Body of pancreas (tissue), 4 donors: ENCODE measurements around the gene EFCAB9. TPM values are rescaled to one million over a fixed set of nuclear protein-coding genes. Genes with fewer than 3 reads are reported as not detected.
"Not testable (repeated sequence)": the region's sequence is repeated elsewhere in the genome, so short reads cannot be mapped to it uniquely, and the experiment has no call there.

ENCODE experiments used
- ATAC-seq: fragments of 150-250 bp; one replicate; pipeline ENCODE4 v1.9.1; 2016
- DNase-seq, 4 donors: peaks; one replicate each; pipeline ENCODE4 v3.0.0-alpha.2; 2019
- H3K27ac ChIP-seq, 4 donors: fragments of 200-600 bp; sonication (generic); 1 replicate in 3 of 4; 2 replicates in 1 of 4; pipeline versions ENCODE4 v1.5.1 to v1.6.1; 2016 to 2019; ENCODE audit warnings: mild to moderate bottlenecking in 1 of 4, mixed read lengths in 1 of 4, moderate library complexity in 1 of 4
- H3K27me3 ChIP-seq, 2 donors: fragments of 200-600 bp; sonication (generic); one replicate each; pipeline ENCODE4 v1.6.0; 2016; ENCODE audit warnings: mild to moderate bottlenecking in 1 of 2
- H3K36me3 ChIP-seq, 2 donors: fragments of 200-600 bp; sonication (generic); replicated peaks in 1 of 2; 2 replicates each; pipeline ENCODE4 v1.5.1; 2016; ENCODE audit warnings: low read depth in 2 of 2; ENCODE audit not compliant: insufficient read depth in 1 of 2
- H3K4me1 ChIP-seq: fragments of 200-600 bp; sonication (generic); one replicate; pipeline ENCODE4 v1.6.0; 2016
- H3K4me3 ChIP-seq, 2 donors: fragments of 200-600 bp; sonication (generic); 1 replicate in 1 of 2; 2 replicates in 1 of 2; pipeline ENCODE4 v1.5.1; 2016 to 2019
- H3K9me3 ChIP-seq, 3 donors: fragments of 200-600 bp; sonication (generic); 1 replicate in 2 of 3; 2 replicates in 1 of 3; pipeline ENCODE4 v1.5.1; 2016
- POLR2A ChIP-seq, 3 donors: fragments of 450-650 bp; IDR thresholded peaks; one replicate each; pipeline ENCODE4 v1.6.1; 2016; ENCODE audit warnings: antibody characterized with exemption in 3 of 3, mild to moderate bottlenecking in 2 of 3
- WGBS, 2 donors: methylation state at CpG; one replicate each; pipeline ENCODE4 v1.1.5; 2017; 5-methylcytosine and 5-hydroxymethylcytosine counted together
- intact Hi-C: fragments of 100-400 bp; cut with DNase I; formaldehyde crosslinking; loops from one replicate; pipeline ENCODE4 v1.15.1; 2023
- total RNA-seq, 2 donors: library from RNA; depleted of rRNA; stranded (reverse); fragments of >200 nt; gene quantifications; one replicate each; pipeline ENCODE4 v1.1.0, GENCODE V29; 2016
- TF ChIP-seq, protein P1 (sequence below), 7 experiments: fragments of 450-650 bp in 4 of 7; fragments of 200-600 bp in 3 of 7; sonication (generic) in 3 of 7; IDR thresholded peaks; one replicate each; pipeline ENCODE4 v1.5.1; 2016 to 2019; ENCODE audit warnings: antibody characterized with exemption in 7 of 7

Gene EFCAB9
- total RNA-seq, 2 donors from 2014 or later = not detected

DNA sequence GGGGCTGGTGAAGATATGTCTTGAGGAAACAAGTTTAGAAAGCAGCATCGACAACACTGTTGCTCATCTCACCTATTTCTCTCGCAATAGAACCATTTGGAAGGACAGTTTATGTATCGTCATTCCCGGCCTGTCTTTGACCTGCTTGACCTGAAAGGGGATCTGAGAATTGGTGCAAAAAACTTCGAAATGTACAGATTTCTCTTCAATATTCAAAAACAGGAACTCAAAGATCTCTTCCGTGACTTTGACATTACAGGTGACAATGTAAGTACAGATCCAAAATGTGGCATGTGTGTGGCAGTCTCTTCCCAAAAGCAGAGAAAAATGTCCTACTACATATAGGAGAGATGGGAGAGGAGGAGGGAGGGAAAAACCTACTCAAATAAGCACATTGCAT is 6.5 kb downstream of the EFCAB9 start:
- no peak for ATAC-seq
- TF ChIP-seq POLR2A (IDR thresholded peaks at IDR 0.05) = no peak
- TF ChIP-seq, protein P1, sequence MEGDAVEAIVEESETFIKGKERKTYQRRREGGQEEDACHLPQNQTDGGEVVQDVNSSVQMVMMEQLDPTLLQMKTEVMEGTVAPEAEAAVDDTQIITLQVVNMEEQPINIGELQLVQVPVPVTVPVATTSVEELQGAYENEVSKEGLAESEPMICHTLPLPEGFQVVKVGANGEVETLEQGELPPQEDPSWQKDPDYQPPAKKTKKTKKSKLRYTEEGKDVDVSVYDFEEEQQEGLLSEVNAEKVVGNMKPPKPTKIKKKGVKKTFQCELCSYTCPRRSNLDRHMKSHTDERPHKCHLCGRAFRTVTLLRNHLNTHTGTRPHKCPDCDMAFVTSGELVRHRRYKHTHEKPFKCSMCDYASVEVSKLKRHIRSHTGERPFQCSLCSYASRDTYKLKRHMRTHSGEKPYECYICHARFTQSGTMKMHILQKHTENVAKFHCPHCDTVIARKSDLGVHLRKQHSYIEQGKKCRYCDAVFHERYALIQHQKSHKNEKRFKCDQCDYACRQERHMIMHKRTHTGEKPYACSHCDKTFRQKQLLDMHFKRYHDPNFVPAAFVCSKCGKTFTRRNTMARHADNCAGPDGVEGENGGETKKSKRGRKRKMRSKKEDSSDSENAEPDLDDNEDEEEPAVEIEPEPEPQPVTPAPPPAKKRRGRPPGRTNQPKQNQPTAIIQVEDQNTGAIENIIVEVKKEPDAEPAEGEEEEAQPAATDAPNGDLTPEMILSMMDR (IDR thresholded peaks at IDR 0.05) = no peak
- H3K9me3 ChIP-seq = no peaks in the 10 kb centered on the region

DNA sequence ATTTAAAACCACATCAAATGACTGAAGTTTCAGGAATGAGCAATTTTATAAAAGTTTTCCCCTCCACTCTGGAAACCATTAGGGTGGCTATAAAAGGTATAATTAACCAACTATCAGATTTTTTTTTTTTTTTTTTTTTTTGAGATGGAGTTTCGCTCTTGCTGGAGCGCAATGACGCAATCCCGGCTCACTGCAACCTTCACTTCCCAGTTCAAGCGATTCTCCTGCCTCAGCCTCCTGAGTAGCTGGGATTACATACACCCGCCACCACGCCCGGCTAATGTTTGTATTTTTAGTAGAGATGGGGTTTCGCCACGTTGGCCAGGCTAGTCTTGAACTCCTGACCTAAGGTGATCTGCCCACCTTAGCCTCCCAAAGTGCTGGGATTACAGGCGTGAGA is 12.0 kb downstream of the EFCAB9 start:
- intact Hi-C loops, DNase-seq, ATAC-seq: not testable (repeated sequence)

More for the DNA sequence above, 6.5 kb downstream of the EFCAB9 start:
- H3K27me3 ChIP-seq = no peaks in the 10 kb centered on the region
- no peak overlapping the region for H3K27ac ChIP-seq
- no peaks in the 10 kb centered on the region for H3K4me1 ChIP-seq
- no peak overlapping the region for H3K4me3 ChIP-seq
- 79 to 82% methylated on average over 6 of the region's 6 CpGs for WGBS, 2 donors
- DNase-seq = no peak
- no peaks in the 10 kb centered on the region for H3K36me3 ChIP-seq
- intact Hi-C loops = no loop called here

DNA sequence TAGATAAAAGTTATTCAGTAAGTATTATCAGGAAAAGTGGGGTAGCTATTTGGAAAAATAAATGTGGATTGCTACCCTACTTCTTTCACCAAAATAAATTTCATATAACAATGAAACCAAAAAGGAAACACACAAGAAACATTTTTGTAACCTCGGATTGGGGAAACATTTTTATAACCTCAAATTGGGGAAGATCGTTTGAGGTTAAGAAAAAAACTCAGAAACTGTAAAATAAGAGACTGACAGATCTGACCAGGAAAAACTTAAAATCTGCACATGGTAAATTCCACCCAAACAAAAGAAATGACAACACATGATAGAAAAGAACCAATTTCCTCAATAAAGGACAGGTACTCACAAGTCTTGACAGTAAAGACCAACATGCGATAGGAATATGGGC is 13.5 kb downstream of the EFCAB9 start:
- ATAC-seq = no peak
- WGBS, 2 donors = 64 to 65% methylated on average over 3 of the region's 3 CpGs
- Histone ChIP-seq H3K27ac (no peak overlapping the region), H3K9me3 (no peaks in the 10 kb centered on the region), H3K36me3 (no peaks in the 10 kb centered on the region), H3K4me3 (no peak overlapping the region), H3K27me3 (no peaks in the 10 kb centered on the region), H3K4me1 (no peaks in the 10 kb centered on the region)
- TF ChIP-seq, protein P1 (IDR thresholded peaks at IDR 0.05) = no peak
- no peak for TF ChIP-seq POLR2A (IDR thresholded peaks at IDR 0.05)
- intact Hi-C loops = no loop called here
- DNase-seq = no peak

More for the DNA sequence above, 12.0 kb downstream of the EFCAB9 start:
- not testable (repeated sequence) for H3K27ac ChIP-seq, H3K4me3 ChIP-seq, H3K36me3 ChIP-seq, H3K4me1 ChIP-seq, H3K27me3 ChIP-seq, H3K9me3 ChIP-seq
- WGBS, 2 donors = 88 to 97% methylated on average over 11 of the region's 11 CpGs

DNA sequence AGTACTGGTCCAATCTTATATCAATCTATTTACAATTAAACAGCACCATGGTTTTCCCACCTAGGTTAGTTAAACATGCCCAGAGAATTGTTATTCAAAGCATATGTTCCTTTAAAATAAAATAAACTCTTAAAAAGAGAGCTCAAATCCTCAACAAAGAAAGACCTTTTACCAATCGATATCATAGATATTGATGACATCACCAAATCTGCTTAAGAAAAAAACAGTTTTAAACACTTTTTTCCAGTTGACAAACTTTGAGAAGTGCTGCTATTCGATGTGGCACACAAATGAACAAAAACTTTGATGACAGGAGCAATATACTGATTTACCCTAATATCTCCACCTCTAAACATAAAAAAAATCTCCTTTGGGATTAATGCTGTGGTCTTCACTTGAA is 15.7 kb downstream of the EFCAB9 start:
- WGBS, 2 donors = 93 to 98% methylated on average over 2 of the region's 2 CpGs

DNA sequence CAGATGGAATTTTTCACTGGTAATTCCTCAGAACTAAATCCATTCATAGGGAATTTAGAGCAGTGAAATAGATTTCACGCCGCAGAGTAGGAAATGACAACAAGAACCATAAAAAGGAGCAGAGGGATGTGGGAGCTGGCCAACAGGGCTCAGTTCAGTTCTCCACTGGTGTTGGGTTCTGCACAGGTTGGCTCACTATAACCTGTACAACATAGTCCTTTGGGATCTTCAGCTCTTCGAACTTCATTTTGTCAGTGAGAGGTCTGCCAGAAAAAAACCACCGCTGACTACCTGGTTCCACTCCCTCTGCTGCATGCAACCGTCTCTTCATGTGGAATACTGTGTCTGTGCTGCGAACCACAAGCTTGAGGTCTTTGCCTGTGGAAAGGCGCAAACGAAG is 17.7 kb downstream of the EFCAB9 start:
- Histone ChIP-seq H3K27ac (no peak overlapping the region), H3K36me3 (no peaks in the 10 kb centered on the region), H3K4me1 (no peaks in the 10 kb centered on the region), H3K4me3 (no peak overlapping the region), H3K27me3 (no peaks in the 10 kb centered on the region), H3K9me3 (no peaks in the 10 kb centered on the region)
- WGBS, 2 donors = 95 to 96% methylated on average over 8 of the region's 8 CpGs
- intact Hi-C loops = no loop called here
- ATAC-seq = no peak
- no peak for TF ChIP-seq POLR2A (IDR thresholded peaks at IDR 0.05)
- TF ChIP-seq, protein P1 (IDR thresholded peaks at IDR 0.05) = no peak
- no peak for DNase-seq

More for the DNA sequence above, 15.7 kb downstream of the EFCAB9 start:
- Histone ChIP-seq H3K4me3 (no peak overlapping the region), H3K4me1 (no peaks in the 10 kb centered on the region), H3K9me3 (no peaks in the 10 kb centered on the region), H3K36me3 (no peaks in the 10 kb centered on the region), H3K27me3 (no peaks in the 10 kb centered on the region), H3K27ac (no peak overlapping the region)
- ATAC-seq (no peak), DNase-seq (no peak)
- intact Hi-C loops = no loop called here
- no peak for TF ChIP-seq POLR2A (IDR thresholded peaks at IDR 0.05)

DNA sequence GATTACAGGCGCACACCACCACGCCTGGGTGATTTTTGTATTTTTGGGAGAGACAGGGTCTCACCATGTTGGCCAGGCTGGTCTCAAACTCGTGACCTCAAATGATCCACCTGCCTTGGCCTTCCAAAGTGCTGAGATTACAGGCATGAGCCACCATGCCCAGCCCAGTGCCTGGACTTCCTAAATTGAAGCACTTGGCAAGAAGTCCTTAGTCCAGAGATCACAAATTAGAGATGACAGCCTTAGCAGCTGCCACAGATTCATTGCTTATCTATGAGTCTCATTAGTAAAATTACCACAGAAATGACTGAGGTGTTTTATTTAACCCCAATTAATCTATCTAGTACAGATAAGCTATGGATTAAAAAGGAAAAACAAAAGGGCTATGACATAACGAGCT is 19.2 kb downstream of the EFCAB9 start:
- no peaks in the 10 kb centered on the region for H3K4me1 ChIP-seq
- TF ChIP-seq, protein P1 (IDR thresholded peaks at IDR 0.05) = no peak
- no peak for TF ChIP-seq POLR2A (IDR thresholded peaks at IDR 0.05)
- ATAC-seq (no peak), DNase-seq (no peak)
- intact Hi-C loops = no loop called here
- H3K9me3 ChIP-seq = no peaks in the 10 kb centered on the region
- H3K36me3 ChIP-seq = no peaks in the 10 kb centered on the region
- H3K27ac ChIP-seq = no peak overlapping the region
- no peaks in the 10 kb centered on the region for H3K27me3 ChIP-seq
- WGBS, 2 donors = 88 to 94% methylated on average over 4 of the region's 4 CpGs
- H3K4me3 ChIP-seq = no peak overlapping the region
